HG02588 (cell line): ENCODE measurements around the gene SYT1.

Experiments used
- ATAC-seq: cut with Tn5 transposase; IDR thresholded peaks from one replicate; pipeline ENCODE4 v1.9.1; 2021; ENCODE audit warnings: mild to moderate bottlenecking, moderate library complexity; ENCODE audit not compliant: unreplicated experiment

The SYT1 gene

GRCh38 chr12:79274501-79275064, 410.0 kb downstream of the SYT1 start:
- no peak for ATAC-seq

- no peak for ATAC-seq
Measured at GRCh38 chr12:79275631-79276030, 411.1 kb downstream of the SYT1 start.

DNA sequence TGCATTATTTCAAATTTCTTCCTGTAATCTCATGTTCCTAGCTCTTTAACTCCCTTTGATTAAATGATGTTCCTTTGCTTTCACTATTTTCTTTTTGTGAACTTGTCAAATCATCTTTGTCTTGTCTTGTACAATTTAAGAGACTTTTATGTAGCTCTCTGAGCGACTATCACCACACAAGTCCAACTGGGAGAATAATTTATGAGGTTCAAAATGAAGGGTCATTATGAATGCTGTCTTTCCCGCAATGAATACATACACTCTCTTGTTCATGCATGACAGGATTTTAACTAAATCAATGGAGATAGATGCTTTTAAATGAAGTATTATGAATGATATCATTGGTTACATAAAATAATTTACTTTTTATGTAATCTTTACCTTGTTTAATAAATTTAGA, 418.8 kb downstream of the SYT1 start:
- ATAC-seq, result no peak

DNA sequence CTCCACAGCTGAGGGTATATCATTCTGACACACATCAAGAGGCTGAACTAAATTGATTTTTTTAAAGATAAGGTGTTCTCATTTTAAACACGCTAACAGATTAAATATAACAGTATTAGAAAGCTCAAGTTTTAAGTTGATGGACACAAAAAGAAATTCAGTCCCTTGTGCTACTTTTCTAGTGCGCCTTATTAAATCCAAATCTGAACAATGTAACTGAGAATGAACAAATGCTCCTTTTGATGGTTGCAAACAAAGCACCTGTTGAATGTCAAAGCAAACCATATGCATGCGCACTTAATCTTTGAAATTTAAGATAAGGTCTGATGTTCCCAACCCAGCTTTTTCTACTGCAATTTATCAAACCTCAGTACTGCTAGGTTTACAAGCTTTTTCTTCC, 424.3 kb downstream of the SYT1 start:
- no peak for ATAC-seq

DNA sequence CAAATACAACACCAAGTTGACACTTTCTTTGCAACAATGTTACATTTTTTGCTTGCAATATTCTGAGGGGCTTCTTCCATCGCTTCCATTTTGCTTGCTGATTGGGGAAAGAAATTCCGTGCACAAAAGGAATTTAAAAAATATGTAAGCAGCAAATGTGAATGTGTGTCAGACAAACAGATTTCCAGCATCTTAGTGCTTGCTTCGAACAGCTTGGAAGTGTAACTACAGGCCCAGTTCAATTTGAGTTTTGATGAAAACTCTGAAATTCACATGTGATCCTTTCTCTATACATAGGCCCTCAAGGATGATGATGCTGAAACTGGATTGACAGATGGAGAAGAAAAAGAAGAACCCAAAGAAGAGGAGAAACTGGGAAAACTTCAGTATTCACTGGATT, 427.1 kb downstream of the SYT1 start:
- no peak for ATAC-seq

DNA sequence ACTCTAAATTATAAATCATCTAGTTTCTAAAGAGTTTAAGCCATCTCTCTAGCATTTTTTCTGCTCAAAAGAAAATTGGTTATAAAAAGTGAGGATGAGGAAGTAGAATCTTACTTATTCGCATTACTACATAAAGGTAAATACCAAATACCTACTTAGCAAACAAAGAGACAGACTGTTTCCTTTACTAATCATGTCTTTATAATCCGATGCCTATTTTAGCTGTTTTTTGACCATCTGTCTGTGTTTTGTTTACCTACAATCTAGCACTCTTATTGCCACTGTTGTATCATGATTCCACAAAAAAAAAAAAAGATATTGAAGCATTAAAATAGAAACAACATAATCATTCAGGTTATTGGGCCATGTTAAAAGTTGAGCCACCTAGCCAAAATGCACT, 430.0 kb downstream of the SYT1 start:
- no peak for ATAC-seq

DNA sequence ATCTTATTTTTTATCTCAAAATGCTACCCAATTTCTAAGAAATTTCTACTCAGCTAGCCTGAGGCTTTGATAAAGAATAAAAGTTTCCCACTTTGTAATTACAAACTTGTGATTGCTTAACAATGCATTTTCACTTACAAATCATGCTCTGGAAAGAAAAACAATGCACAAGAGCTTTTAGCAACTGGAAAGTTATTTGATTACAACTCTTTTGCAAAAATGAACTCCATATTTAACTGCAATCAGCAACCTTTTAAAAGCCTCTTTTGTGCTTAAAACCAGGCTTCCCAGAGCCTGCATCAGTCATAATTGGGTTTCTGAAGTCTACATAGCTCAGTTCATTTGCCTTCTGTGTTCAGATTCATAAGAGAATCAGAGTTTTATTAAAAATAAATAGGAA, 431.0 kb downstream of the SYT1 start:
- no peak for ATAC-seq

- no peak for ATAC-seq
Measured at GRCh38 chr12:79296133-79296532, 431.6 kb downstream of the SYT1 start.

DNA sequence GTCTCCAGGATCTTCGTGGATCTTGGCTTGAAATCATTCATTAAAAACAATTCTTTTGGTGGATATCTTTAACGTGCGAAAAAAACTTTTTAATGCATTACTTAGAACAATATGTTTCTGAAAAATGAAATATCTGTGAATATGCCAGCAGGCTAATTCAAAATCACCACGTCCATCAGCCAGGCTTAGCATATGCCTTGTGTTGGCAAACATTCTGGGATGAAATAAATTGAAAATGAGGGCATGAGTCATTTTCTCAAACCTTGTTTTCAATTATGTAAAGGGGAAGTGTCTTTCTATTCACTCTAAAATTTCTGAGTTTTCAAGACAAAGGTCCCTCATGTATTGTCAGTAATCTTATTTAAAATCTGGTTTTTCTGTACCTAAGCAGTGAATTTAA, 432.3 kb downstream of the SYT1 start:
- no peak for ATAC-seq

GRCh38 chr12:79298506-79298905, 433.9 kb downstream of the SYT1 start:
- no peak for ATAC-seq

DNA sequence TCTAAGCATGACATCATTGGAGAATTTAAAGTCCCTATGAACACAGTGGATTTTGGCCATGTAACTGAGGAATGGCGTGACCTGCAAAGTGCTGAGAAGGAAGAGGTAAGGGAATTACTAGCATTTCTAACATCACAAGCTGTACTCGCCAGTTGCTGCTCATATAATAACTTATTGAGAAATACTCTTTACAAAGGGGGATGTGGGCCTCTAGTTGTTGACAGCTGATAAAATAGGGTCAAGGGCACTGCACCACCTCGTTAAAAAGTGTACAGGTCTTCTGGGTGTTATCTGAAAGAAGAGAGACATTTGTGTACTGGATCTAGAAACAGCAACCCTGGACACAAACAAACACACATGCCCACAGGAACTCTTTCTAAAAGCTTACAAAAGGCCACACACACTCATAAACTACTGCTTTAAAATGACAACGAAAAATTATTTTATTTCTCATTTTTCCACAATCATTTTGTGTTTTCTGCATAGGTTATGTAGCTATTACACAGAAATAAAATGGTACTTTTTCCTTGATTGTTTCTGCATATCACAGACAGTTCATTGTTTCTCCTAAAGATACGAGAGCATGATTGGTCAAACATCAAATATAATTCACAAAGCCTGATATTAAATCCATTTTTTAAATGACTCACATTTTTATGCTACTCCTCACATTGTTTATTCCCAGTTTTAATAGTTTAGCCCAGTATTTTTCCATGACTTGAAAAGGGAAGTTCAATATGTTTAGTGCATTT, 435.0 kb downstream of the SYT1 start:
- no peak for ATAC-seq

- no peak for ATAC-seq
Measured at GRCh38 chr12:79300199-79300568, 435.6 kb downstream of the SYT1 start.

DNA sequence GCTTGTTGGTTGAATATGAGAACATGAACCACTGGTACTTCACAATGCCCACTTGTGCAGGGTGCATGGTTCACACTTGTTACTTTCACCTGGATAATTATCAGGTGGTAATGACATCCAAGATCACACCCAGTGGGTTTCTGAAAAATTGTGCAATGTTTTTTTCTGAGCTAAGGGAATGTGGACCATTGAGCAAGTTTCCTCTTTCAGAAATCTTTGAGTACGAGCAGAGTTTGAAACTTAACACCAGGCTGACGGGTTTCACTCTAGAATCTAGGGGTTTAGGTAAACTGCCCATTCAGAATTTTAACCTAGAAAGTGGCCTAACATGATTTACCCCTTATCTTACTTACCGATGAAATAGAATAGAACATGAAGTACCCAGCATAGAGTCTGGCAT, 436.6 kb downstream of the SYT1 start:
- no peak for ATAC-seq

DNA sequence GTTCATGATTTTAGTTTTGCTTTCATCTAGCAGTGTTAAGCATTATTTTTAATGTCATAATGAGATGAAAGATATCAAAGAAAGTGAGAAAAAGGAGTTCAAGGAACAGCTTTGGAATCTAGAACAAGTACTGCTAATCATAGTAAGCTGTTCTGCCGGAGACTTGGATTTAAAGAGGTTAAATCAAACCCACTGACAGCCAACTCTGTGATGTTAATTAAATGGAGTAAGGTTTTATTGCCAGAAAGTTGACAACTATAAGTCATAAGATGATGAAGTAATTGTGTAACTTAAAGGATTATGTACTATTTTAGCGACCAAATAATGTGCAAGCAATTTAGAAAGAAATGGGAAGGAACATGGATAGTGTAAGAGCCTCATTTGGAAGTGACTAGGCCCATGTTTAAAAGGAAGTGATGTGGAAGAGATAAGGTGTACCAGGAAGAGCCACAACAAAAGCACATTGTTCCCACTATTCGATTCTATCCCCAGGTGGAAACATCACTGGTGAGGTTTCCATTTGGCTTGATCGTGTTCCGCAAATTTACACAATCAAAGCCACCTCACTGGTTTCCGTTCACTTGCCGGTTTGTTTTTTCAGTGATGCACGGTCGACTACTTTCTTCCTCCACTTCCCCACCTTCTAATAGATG, 437.7 kb downstream of the SYT1 start:
- no peak for ATAC-seq

DNA sequence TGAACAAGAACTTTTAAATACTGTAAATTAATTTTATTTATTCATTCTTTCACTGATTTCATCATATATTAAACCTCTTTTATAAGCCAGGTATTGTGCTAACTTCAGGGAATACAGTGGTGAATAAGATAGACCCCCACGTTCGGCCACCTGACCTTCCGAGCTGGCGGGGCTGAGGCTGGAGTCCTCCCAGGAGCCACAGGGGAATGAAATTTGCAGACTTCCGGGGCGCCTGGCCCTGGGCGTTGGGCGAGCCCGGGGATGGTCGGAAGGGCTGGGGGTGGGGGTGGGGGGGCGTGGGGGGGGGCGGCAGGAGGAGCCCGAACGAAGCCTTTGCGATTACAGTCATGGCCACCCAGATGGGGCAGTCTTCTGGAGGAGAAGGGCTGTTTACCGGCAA, 442.8 kb downstream of the SYT1 start:
- no peak for ATAC-seq

- ATAC-seq, result no peak
Measured at GRCh38 chr12:79309039-79309438, 444.5 kb downstream of the SYT1 start.

DNA sequence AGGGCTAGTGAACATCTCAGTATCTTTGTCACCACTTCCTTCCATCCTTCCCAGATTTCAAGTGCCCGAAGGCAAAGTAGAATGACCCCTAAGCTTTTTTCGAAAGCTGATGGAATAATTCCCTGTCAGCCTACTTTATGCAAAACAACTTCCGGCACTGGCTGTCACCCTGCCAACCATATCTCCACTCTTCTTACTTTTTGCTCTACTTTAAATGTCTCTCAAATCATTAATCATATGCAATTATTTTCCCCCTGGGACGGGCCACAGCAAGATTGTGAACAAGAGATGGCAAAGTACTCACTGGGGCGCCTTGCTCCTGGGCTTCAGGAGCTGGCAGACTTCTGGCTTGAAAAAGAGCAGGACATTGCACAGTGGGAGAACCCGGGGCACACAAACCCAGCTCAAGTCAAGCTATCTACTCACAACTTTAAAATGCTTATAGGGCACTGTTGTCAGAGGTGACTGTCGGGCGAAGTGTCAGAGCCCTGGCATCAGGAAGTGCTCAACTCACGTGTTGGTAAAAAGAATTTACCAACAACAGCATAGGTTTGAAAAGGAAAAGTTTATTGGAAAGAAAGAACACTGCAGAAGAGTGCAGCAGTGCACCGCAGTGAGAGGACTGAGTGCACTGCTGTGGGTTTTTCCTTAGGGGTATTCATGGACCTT, 452.7 kb downstream of the SYT1 start:
- ATAC-seq, result no peak

DNA sequence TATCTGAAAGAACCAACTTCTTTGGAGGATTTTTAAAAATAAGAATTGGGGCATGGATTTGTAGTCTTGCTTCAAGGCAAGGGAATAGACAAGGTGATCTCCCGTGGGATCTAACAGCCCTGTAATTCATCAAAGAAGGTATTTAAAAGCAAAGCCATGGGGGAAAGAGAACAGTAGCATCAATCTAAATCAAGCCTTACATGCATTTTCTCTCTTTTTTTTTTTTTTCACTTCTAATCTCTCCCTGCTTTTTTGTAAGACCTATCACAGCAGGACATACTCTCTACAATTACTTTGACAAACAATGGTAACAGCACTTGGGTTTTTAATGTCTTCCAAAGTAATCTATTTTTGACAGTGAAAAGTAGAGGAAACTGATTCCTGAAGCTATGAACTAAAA, 458.3 kb downstream of the SYT1 start:
- no peak for ATAC-seq

- no peak for ATAC-seq
Measured at GRCh38 chr12:79324571-79324970, 460.0 kb downstream of the SYT1 start.

- ATAC-seq, result no peak
Measured at GRCh38 chr12:79326222-79326621, 461.6 kb downstream of the SYT1 start.

DNA sequence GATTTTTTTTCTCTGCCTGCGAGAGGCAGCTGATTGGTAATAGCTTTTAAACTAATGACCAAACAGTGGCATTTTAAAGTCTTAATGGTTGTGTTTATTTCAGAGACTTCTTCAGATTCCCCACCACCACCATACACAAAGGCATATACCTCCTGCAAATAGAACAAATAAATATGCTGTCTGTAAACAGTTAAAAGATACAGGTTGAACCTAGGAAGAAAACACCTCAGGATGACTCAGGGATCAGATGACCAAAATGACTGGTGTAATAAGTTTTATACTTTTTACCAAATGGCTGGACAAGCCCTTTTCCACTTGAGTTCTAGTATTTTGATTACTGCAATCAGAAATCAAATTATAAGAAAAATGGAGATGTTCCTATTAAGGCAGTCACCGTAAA, 462.1 kb downstream of the SYT1 start:
- ATAC-seq, result no peak

- ATAC-seq, result no peak
Measured at GRCh38 chr12:79327465-79327864, 462.9 kb downstream of the SYT1 start.
